ENCODE measurements around the gene GDF9.

GDF9 gene

GRCh38 chr5:132832612-132833011 lies 33.7 kb downstream of the GDF9 start:
- peak in 1 of 2 experiments; percentile 4 for DNase-seq

- no peak for DNase-seq
Measured at GRCh38 chr5:132831095-132831860, 35.0 kb downstream of the GDF9 start.

- peak in 1 of 2 experiments; percentile 64 for DNase-seq
Measured at GRCh38 chr5:132830436-132831094, 35.7 kb downstream of the GDF9 start, which contains the start of gene SHROOM1. SHROOM1 (minus strand) TSS chr5:132830647; CDS start chr5:132826140, 4,507 bp downstream.

GRCh38 chr5:132829742-132830435 lies 36.4 kb downstream of the GDF9 start:
- DNase-seq = peak; percentile 80 to 84

- no peak for DNase-seq
Measured at GRCh38 chr5:132828846-132829494, 37.3 kb downstream of the GDF9 start.

- no peak for DNase-seq
Measured at GRCh38 chr5:132827943-132828673, 38.2 kb downstream of the GDF9 start.

GRCh38 chr5:132826424-132827082 lies 39.7 kb downstream of the GDF9 start:
- DNase-seq = no peak

GRCh38 chr5:132825834-132826391 lies 40.4 kb downstream of the GDF9 start:
- DNase-seq = no peak

- DNase-seq = peak in 1 of 2 experiments; percentile 58
Measured at GRCh38 chr5:132825033-132825833, 41.0 kb downstream of the GDF9 start.

GRCh38 chr5:132824426-132824825 lies 41.8 kb downstream of the GDF9 start:
- DNase-seq = no peak

- DNase-seq = no peak
Measured at GRCh38 chr5:132823481-132824050, 42.7 kb downstream of the GDF9 start.

- DNase-seq = peak; percentile 46 to 48
Measured at GRCh38 chr5:132822650-132823480, 43.4 kb downstream of the GDF9 start.

- DNase-seq = peak in 1 of 2 experiments; percentile 13
Measured at GRCh38 chr5:132821791-132822190, 44.5 kb downstream of the GDF9 start.

GRCh38 chr5:132821350-132821749 lies 44.9 kb downstream of the GDF9 start:
- DNase-seq = no peak

GRCh38 chr5:132820162-132820754 lies 46.0 kb downstream of the GDF9 start:
- peak; percentile 95 to 96 for DNase-seq

GRCh38 chr5:132819468-132819867 lies 46.8 kb downstream of the GDF9 start:
- no peak for DNase-seq

GRCh38 chr5:132817011-132817410 lies 49.3 kb downstream of the GDF9 start:
- no peak for DNase-seq

GRCh38 chr5:132816554-132816953 lies 49.7 kb downstream of the GDF9 start:
- no peak for DNase-seq

- no peak for DNase-seq
Measured at GRCh38 chr5:132816083-132816482, 50.2 kb downstream of the GDF9 start.

All from activated T-cell treated with anti-CD3 and anti-CD28 coated beads, Interleukin-2, amount 50 U/mL, for 48 hours (primary cell).